GM06990 (cell line): ENCODE measurements around the gene PARS2.

Experiments
- DNase-seq: peaks from one replicate; pipeline ENCODE4 v3.0.0-alpha.2; 2011; ENCODE audit not compliant: insufficient read length; ENCODE audit errors: extremely low read depth
- H3K27me3 ChIP-seq: replicated peaks from 2 replicates; pipeline ENCODE4 v1.6.0; 2011; ENCODE audit warnings: low read length; ENCODE audit not compliant: control insufficient read depth, insufficient read depth
- H3K36me3 ChIP-seq: 2 replicates; pipeline ENCODE4 v1.5.1; 2011; ENCODE audit warnings: low read length; ENCODE audit not compliant: control insufficient read depth, insufficient read depth
- H3K4me3 ChIP-seq: replicated peaks from 2 replicates; pipeline ENCODE4 v1.5.1; 2011; ENCODE audit warnings: low read depth, mild to moderate bottlenecking, control low read depth, low read length
- TF ChIP-seq, protein P1 (sequence below): IDR thresholded peaks from 2 replicates; pipeline ENCODE4 v1.5.1; 2011; ENCODE audit warnings: low read length, control low read depth, mild to moderate bottlenecking, inconsistent platforms; ENCODE audit not compliant: insufficient read depth, poor library complexity, severe bottlenecking

The PARS2 gene

GRCh38 chr1:54748094-54748835 is 16.1 kb downstream of the PARS2 start:
- TF ChIP-seq, protein P1, sequence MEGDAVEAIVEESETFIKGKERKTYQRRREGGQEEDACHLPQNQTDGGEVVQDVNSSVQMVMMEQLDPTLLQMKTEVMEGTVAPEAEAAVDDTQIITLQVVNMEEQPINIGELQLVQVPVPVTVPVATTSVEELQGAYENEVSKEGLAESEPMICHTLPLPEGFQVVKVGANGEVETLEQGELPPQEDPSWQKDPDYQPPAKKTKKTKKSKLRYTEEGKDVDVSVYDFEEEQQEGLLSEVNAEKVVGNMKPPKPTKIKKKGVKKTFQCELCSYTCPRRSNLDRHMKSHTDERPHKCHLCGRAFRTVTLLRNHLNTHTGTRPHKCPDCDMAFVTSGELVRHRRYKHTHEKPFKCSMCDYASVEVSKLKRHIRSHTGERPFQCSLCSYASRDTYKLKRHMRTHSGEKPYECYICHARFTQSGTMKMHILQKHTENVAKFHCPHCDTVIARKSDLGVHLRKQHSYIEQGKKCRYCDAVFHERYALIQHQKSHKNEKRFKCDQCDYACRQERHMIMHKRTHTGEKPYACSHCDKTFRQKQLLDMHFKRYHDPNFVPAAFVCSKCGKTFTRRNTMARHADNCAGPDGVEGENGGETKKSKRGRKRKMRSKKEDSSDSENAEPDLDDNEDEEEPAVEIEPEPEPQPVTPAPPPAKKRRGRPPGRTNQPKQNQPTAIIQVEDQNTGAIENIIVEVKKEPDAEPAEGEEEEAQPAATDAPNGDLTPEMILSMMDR, result no peak
- H3K4me3 ChIP-seq, result no peak overlapping the region

DNA sequence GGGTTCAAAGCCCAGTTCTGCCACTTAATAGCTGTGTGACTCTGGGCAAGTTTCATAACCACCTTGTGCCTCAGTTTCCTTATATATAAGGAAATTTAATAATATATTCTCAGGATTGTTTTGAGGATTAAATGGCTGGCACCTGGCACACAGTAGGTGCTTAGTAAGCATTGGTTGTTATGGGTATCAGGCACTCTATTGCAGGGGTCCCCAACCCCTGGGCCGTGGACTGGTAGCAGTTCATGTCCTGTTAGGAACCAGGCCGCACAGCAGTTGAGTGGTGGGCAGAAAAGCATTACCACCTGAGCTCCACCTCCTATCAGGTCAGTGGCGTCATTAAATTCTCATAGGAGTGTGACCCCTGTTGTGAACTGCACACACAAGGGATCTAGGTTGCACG is 18.5 kb downstream of the PARS2 start:
- DNase-seq, result no peak
- TF ChIP-seq, protein P1, result no peak
- no peaks in the 10 kb centered on the region for H3K27me3 ChIP-seq

More at GRCh38 chr1:54748094-54748835, 16.1 kb downstream of the PARS2 start:
- Histone ChIP-seq H3K27me3 (no peaks in the 10 kb centered on the region), H3K36me3 (peaks cover 4% of the 10 kb centered on the region)
- DNase-seq, result no peak

GRCh38 chr1:54745274-54745673 is 19.0 kb downstream of the PARS2 start:
- TF ChIP-seq, protein P1, result no peak
- H3K27me3 ChIP-seq, result no peaks in the 10 kb centered on the region
- peaks cover 20% of the 10 kb centered on the region for H3K36me3 ChIP-seq
- no peak for DNase-seq
- no peak overlapping the region for H3K4me3 ChIP-seq

More for the DNA sequence above, 18.5 kb downstream of the PARS2 start:
- Histone ChIP-seq H3K36me3 (peaks cover 16% of the 10 kb centered on the region), H3K4me3 (no peak overlapping the region)

DNA sequence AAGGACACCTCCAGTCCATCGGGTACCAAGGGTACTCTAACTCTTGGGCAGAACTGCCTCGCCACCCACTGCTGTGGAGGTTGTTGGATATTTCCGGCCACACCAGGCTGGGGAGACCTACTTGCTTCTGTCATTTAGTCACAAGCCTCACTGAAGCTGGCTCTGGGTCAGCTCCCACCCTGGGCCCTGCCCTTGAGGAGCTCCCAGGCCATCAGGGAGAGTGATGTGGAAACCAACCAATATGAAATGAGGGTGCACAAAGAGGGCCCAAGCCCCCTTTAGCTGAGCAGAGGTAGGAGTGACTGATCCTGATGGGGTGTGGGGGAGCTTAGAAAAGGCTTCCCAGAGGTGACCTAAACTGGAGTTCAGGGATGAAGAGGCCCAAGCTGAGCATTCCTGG is 19.6 kb downstream of the PARS2 start:
- no peaks in the 10 kb centered on the region for H3K27me3 ChIP-seq
- H3K4me3 ChIP-seq, result no peak overlapping the region
- peaks cover 24% of the 10 kb centered on the region for H3K36me3 ChIP-seq
- TF ChIP-seq, protein P1, result no peak
- no peak for DNase-seq

GRCh38 chr1:54743416-54744226 is 20.7 kb downstream of the PARS2 start:
- peaks cover 29% of the 10 kb centered on the region for H3K36me3 ChIP-seq
- no peak for DNase-seq
- no peak overlapping the region for H3K4me3 ChIP-seq
- TF ChIP-seq, protein P1, result no peak
- no peaks in the 10 kb centered on the region for H3K27me3 ChIP-seq
